Right cardiac atrium (tissue), 5 donors: ENCODE data around the gene TUT1. TPM values are rescaled to one million over a fixed set of nuclear protein-coding genes. Genes with fewer than 3 reads are reported as not detected.

Experiments used
- ATAC-seq, 2 donors: fragments of 200-7000 bp; cut with Tn5 transposase; one replicate each; pipeline versions ENCODE4 v1.8.0 to v1.9.1; 2020; ENCODE audit warnings: moderate library complexity in 2 of 2, mild to moderate bottlenecking in 1 of 2
- DNase-seq, 3 donors: peaks; one replicate each; pipeline ENCODE4 v3.0.0-alpha.2; 2020
- H3K27ac ChIP-seq: one replicate; pipeline ENCODE4 v1.5.1; 2013; ENCODE audit warnings: mild to moderate bottlenecking, low read length, control low read depth, moderate library complexity
- H3K27me3 ChIP-seq: one replicate; pipeline ENCODE4 v1.6.1; 2013; ENCODE audit not compliant: control insufficient read depth, insufficient read depth
- H3K4me1 ChIP-seq: one replicate; pipeline ENCODE4 v1.6.1; 2013; ENCODE audit warnings: low read length; ENCODE audit not compliant: control insufficient read depth, insufficient read depth
- H3K4me3 ChIP-seq: one replicate; pipeline ENCODE4 v1.5.1; 2013; ENCODE audit warnings: low read length, control low read depth
- H3K9me3 ChIP-seq: one replicate; pipeline ENCODE4 v1.6.1; 2013; ENCODE audit warnings: low read length; ENCODE audit not compliant: control insufficient read depth
- WGBS: extraction: QIAGEN DNeasy Blood & Tissue Kit; methylation state at CpG from one replicate; pipeline ENCODE4 v1.1.7; 2013; 5-methylcytosine and 5-hydroxymethylcytosine counted together
- intact Hi-C, 4 donors: fragments of 100-400 bp; cut with DNase I; formaldehyde crosslinking; loops; one replicate each; pipeline versions ENCODE4 v1.11.0 to v1.14.0; 2022 to 2023
- polyA plus RNA-seq: library from polyadenylated mRNA; stranded (reverse); fragments of 200-250 nt; gene quantifications from one replicate; pipeline ENCODE4 v1.2.3, GENCODE V29; 2013
- total RNA-seq, 4 donors: library from RNA; stranded (reverse); fragmentation: NEBNext Ultra II Directional; extraction: Animal tissue kit (Norgen Biotek cat#: 25700); gene quantifications; one replicate each; pipeline ENCODE4 v1.2.1, GENCODE V29; 2021
- donor health status: healthy with polysubstance abuse.
- donor health status: DM: no; HTN: yes; CAD: no.
- donor health status: DM: no; HTN: no; CAD: no.
- donor health status: DM: no; HTN: yes; CAD: no; lungs with severe emphysema.
- donor health status: DM: yes; HTN: yes; CAD: no.

The TUT1 gene
- total and polyA plus RNA-seq, 5 donors = 8.0 to 15.3 (median 11.5) TPM

- WGBS = 83% methylated on average over 13 of the region's 13 CpGs
- no peak overlapping the region for H3K27ac ChIP-seq
- no peak overlapping the region for H3K4me3 ChIP-seq
- H3K9me3 ChIP-seq = no peaks in the 10 kb centered on the region
- intact Hi-C loops = no loop called here
- ATAC-seq (no peak), DNase-seq (peak in 2 of 3 donors; percentile 40 to 67)
- no peaks in the 10 kb centered on the region for H3K27me3 ChIP-seq
- peaks cover 1% of the 10 kb centered on the region for H3K4me1 ChIP-seq
These were observed 13.3 kb upstream of the TUT1 start for GRCh38 chr11:62604460-62605120.

DNA sequence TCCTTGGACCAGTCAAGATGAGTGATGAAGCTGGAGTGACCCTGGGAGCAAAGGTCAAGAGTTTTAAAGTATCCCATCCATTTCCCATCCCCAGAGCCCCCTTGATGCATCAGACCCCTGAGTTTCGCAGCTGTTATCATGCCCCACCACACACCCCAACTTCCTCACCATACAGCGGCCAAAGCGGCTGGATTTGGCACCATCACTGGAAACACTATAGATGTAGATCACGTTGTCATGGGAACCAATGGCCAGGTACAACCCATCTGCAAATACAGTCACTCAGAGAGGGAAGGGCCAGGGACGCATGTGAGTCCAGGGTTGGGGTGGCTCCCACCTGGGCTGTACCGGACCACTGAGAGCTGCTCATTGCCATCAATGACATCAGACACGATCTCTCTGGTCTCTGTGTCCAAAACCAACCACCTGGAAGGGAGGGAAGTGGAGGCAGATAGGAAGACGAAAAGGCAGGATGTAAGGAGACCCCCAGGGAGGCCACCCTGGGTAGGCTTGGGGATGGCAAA lies 12.5 kb upstream of the TUT1 start:
- Histone ChIP-seq H3K4me3 (no peak overlapping the region), H3K9me3 (no peaks in the 10 kb centered on the region), H3K4me1 (peaks cover 2% of the 10 kb centered on the region), H3K27ac (no peak overlapping the region), H3K27me3 (no peaks in the 10 kb centered on the region)
- DNase-seq (peak in 1 of 3 donors; percentile 54), ATAC-seq (no peak)
- WGBS = 91% methylated on average over 8 of the region's 8 CpGs
- intact Hi-C loops = no loop called here

- DNase-seq = peak in 2 of 3 donors; percentile 53 to 73
- no peak for ATAC-seq
These were observed 11.7 kb upstream of the TUT1 start for GRCh38 chr11:62603072-62603408.

GRCh38 chr11:62602141-62603071 lies 11.1 kb upstream of the TUT1 start:
- WGBS = 9% methylated on average over 96 of the region's 96 CpGs
- Histone ChIP-seq H3K4me3 (peak overlapping the region; percentile 94), H3K9me3 (no peaks in the 10 kb centered on the region), H3K27me3 (no peaks in the 10 kb centered on the region), H3K4me1 (peaks cover 2% of the 10 kb centered on the region), H3K27ac (peak overlapping the region; percentile 86)
- intact Hi-C loops = no loop called here
- DNase-seq = peak; percentile 71 to 90 (median 90)
- peak; percentile 52 to 67 for ATAC-seq

More at GRCh38 chr11:62603072-62603408, 11.7 kb upstream of the TUT1 start:
- intact Hi-C loops = no loop called here
- Histone ChIP-seq H3K4me3 (no peak overlapping the region), H3K9me3 (no peaks in the 10 kb centered on the region), H3K4me1 (peaks cover 2% of the 10 kb centered on the region), H3K27me3 (no peaks in the 10 kb centered on the region), H3K27ac (no peak overlapping the region)
- WGBS = 48% methylated on average over 13 of the region's 13 CpGs

GRCh38 chr11:62601372-62602140 lies 10.2 kb upstream of the TUT1 start, which contains the start of gene MTA2:
TSS of gene MTA2 (minus strand) at chr11:62601865. CDS start at chr11:62601450, 415 bp downstream.
- Histone ChIP-seq H3K27ac (peak within 1 kb of the TSS; percentile 94), H3K9me3 (no peaks in the 10 kb centered on the region), H3K4me1 (peaks cover 2% of the 10 kb centered on the region), H3K27me3 (no peaks in the 10 kb centered on the region), H3K4me3 (peak within 1 kb of the TSS; percentile 94)
- intact Hi-C loops = no loop called here
- peak; percentile 97 to 99 (median 99) for DNase-seq
- WGBS = under 1% methylated on average over 83 of the region's 83 CpGs
- peak; percentile 92 for ATAC-seq

DNA sequence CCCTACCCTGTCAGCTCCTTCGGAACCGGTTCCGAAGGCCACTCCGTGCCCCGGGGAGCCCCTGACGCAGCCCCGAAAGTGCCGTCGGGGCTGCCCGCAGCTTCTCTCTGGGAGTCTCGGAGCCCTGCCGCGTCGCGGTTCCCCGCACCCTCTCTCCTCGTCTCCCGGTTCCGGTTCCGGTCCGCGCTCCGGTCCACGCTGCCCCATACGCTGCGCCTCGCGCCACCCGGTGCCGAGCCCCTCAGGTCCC lies 9.7 kb upstream of the TUT1 start:
- Histone ChIP-seq H3K4me1 (peaks cover 2% of the 10 kb centered on the region), H3K9me3 (no peaks in the 10 kb centered on the region), H3K27ac (peak overlapping the region; percentile 94), H3K27me3 (no peaks in the 10 kb centered on the region), H3K4me3 (peak overlapping the region; percentile 94)
- WGBS = 0% methylated on average over 30 of the region's 30 CpGs
- ATAC-seq (peak; percentile 28 to 57), DNase-seq (peak in 2 of 3 donors; percentile 71 to 86)
- intact Hi-C loops = no loop called here

GRCh38 chr11:62600367-62601121 lies 9.2 kb upstream of the TUT1 start:
- 1% methylated on average over 26 of the region's 26 CpGs for WGBS
- no peak for ATAC-seq
- no peaks in the 10 kb centered on the region for H3K9me3 ChIP-seq
- peak overlapping the region; percentile 94 for H3K27ac ChIP-seq
- peaks cover 2% of the 10 kb centered on the region for H3K4me1 ChIP-seq
- H3K4me3 ChIP-seq = peak overlapping the region; percentile 94
- intact Hi-C loops = no loop called here
- no peak for DNase-seq
- H3K27me3 ChIP-seq = no peaks in the 10 kb centered on the region

DNA sequence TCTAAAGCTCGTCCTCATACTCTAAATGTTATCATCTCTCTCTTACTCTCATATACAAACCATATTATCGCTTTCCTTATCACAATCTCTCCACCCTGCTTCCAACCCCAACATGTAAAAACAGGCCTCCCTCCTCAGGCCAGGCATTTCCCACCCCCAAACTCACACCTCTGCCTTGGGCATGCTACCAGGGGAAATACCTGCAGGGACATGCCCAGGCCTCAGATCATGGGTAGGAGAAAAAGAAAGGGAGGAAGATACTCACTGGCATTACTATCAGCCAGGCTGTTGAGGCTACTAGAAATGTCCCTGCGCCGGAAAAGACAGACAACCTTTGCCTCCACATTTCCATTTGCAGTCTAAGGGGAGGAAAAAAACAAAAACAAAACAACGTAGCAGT lies 8.6 kb upstream of the TUT1 start:
- Histone ChIP-seq H3K27ac (peak overlapping the region; percentile 21), H3K4me3 (peak overlapping the region; percentile 7), H3K9me3 (no peaks in the 10 kb centered on the region), H3K27me3 (no peaks in the 10 kb centered on the region), H3K4me1 (peaks cover 2% of the 10 kb centered on the region)
- intact Hi-C loops = loop anchor here in 1 of 4 donors (10.0 kb wide), 1 partner anchor 55 kb away; the partner anchor contains the start of gene INTS5
- WGBS = 35% methylated on average over 5 of the region's 5 CpGs
- no peak for DNase-seq
- no peak for ATAC-seq

DNA sequence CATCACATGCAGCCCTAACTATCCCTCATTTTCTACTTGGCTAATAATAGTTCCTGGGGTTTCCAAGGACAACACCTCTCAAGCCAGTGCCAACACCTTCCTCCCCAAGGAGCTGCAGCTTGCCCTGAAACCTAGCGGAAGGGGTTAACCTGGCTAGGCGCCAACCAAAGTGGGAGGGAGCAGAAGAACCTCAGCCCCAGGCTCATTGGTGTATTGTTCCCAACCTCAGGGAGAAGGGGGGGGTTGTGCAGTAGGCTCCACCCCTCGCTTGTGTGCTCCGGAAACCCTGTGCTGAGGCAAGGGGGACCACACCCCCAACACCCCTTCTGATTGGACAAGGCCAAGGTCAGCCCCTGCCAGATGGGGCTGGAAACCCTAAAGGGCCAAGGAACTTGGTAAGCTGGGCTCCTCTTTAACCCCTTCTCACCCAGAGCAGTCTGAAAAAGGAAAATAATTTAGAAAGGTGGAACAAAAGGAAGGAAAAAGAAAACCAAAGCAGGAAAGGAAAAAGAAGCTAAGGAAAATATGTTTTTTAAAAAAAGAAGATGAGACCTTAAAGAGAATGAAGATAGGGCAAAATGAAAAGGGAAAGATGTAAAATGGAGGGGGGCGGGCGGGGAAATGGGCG lies 7.9 kb upstream of the TUT1 start:
- peak; percentile 84 to 86 for ATAC-seq
- Histone ChIP-seq H3K9me3 (no peaks in the 10 kb centered on the region), H3K27me3 (no peaks in the 10 kb centered on the region), H3K4me1 (peaks cover 2% of the 10 kb centered on the region), H3K27ac (peak overlapping the region; percentile 40), H3K4me3 (no peak overlapping the region)
- intact Hi-C loops = loop anchor here in 1 of 4 donors (10.0 kb wide), 1 partner anchor 56 kb away; the partner anchor contains the start of gene INTS5
- DNase-seq = peak; percentile 97 to 98 (median 97)
- 35% methylated on average over 7 of the region's 7 CpGs for WGBS

DNA sequence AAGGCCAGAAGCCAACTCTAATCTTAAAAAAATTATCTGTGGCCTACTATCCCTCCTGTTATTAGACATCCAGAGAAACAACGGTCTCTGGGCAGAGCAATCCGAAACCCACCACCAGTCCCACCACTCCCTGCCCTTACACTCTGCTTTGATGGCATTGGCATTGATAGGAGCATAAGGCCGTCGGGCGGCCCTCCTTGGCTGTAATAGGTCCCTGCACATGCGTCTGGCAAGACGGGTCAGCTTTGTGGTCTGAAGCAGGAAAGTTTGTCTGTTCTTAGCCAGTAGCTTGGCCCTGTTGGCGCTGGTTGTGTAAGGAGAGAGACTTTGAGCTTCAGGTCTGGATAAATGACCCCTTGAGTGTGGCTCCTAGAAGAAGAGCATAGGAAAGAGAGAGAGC lies 3.8 kb upstream of the TUT1 start:
- H3K4me1 ChIP-seq = peaks cover 10% of the 10 kb centered on the region
- no peak overlapping the region for H3K4me3 ChIP-seq
- WGBS = 82% methylated on average over 8 of the region's 8 CpGs
- intact Hi-C loops = loop anchor here in 1 of 4 donors (10.0 kb wide), 1 partner anchor 60 kb away; the partner anchor contains the start of gene INTS5
- no peaks in the 10 kb centered on the region for H3K9me3 ChIP-seq
- peak in 1 of 3 donors; percentile 59 for DNase-seq
- H3K27me3 ChIP-seq = no peaks in the 10 kb centered on the region
- no peak for ATAC-seq
- no peak overlapping the region for H3K27ac ChIP-seq
